GM23338 (cell line): ENCODE results near the gene RUNDC3A. TPM values are rescaled to one million over a fixed set of nuclear protein-coding genes. Genes with fewer than 3 reads are reported as not detected.

Experiments used
- ATAC-seq: fragments of 200-7000 bp; cut with Tn5 transposase; 3 replicates; pipeline ENCODE4 v1.9.1; 2020
- DNase-seq: peaks from one replicate; pipeline ENCODE4 v3.0.0-alpha.2; 2015; ENCODE audit warnings: low spot score
- H2AFZ ChIP-seq: fragments of 200-600 bp; sonication (generic); 2 replicates; pipeline ENCODE4 v1.8.0; 2016; ENCODE audit warnings: antibody characterized with exemption, mild to moderate bottlenecking, moderate library complexity
- H3F3A ChIP-seq: fragments of 200-600 bp; sonication (generic); replicated peaks from 2 replicates; pipeline ENCODE4 v1.8.0; 2017; ENCODE audit warnings: antibody characterized with exemption, mixed run types, low read depth
- H3K27ac ChIP-seq: fragments of 200-600 bp; sonication (generic); 2 replicates; pipeline ENCODE4 v1.6.1; 2016; ENCODE audit warnings: low read depth
- H3K27me3 ChIP-seq: fragments of 200-600 bp; sonication (generic); 2 replicates; pipeline ENCODE4 v1.8.0; 2016; ENCODE audit warnings: mild to moderate bottlenecking, mixed run types, moderate library complexity; ENCODE audit not compliant: insufficient read depth
- H3K36me3 ChIP-seq: fragments of 200-600 bp; sonication (generic); 2 replicates; pipeline ENCODE4 v1.8.0; 2016; ENCODE audit warnings: mild to moderate bottlenecking; ENCODE audit not compliant: insufficient read depth
- H3K4me1 ChIP-seq: fragments of 200-600 bp; sonication (generic); 2 replicates; pipeline ENCODE4 v1.8.0; 2016; ENCODE audit warnings: mild to moderate bottlenecking, moderate library complexity; ENCODE audit not compliant: insufficient read depth
- H3K4me2 ChIP-seq: fragments of 200-600 bp; sonication (generic); 2 replicates; pipeline ENCODE4 v1.7.1; 2017; ENCODE audit warnings: mixed run types
- H3K4me3 ChIP-seq: fragments of 200-600 bp; sonication (generic); 2 replicates; pipeline ENCODE4 v1.6.1; 2016; ENCODE audit warnings: mixed run types
- H3K79me2 ChIP-seq: fragments of 200-600 bp; sonication (generic); replicated peaks from 2 replicates; pipeline ENCODE4 v1.8.0; 2017; ENCODE audit warnings: mild to moderate bottlenecking; ENCODE audit not compliant: insufficient read depth
- H3K9me2 ChIP-seq: fragments of 200-600 bp; sonication (generic); 2 replicates; pipeline ENCODE4 v1.8.0; 2017; ENCODE audit not compliant: insufficient read depth
- H4K20me1 ChIP-seq: fragments of 200-600 bp; sonication (generic); replicated peaks from 2 replicates; pipeline ENCODE4 v1.8.0; 2017; ENCODE audit warnings: mild to moderate bottlenecking; ENCODE audit not compliant: insufficient read depth
- H3K27ac Mint-ChIP-seq: 2 replicates; pipeline ENCODE4 v1.8.0; 2020; ENCODE audit warnings: inconsistent platforms, mild to moderate bottlenecking, moderate library complexity, mixed read lengths
- H3K27me3 Mint-ChIP-seq: 3 replicates; pipeline ENCODE4 v1.8.0; 2022; ENCODE audit warnings: low read depth, mild to moderate bottlenecking, moderate library complexity, mixed read lengths, inconsistent platforms; ENCODE audit not compliant: insufficient read depth, poor library complexity
- H3K36me3 Mint-ChIP-seq: 3 replicates; pipeline ENCODE4 v1.8.0; 2021; ENCODE audit warnings: low read depth, mild to moderate bottlenecking, inconsistent platforms, moderate library complexity, mixed read lengths
- H3K4me1 Mint-ChIP-seq: 3 replicates; pipeline ENCODE4 v1.8.0; 2020; ENCODE audit warnings: mild to moderate bottlenecking, inconsistent platforms, mixed read lengths
- H3K4me3 Mint-ChIP-seq: 3 replicates; pipeline ENCODE4 v1.8.0; 2021; ENCODE audit warnings: moderate library complexity, mild to moderate bottlenecking, inconsistent platforms, mixed read lengths
- H3K9me3 Mint-ChIP-seq: 3 replicates; pipeline ENCODE4 v1.8.0; 2020; ENCODE audit warnings: moderate library complexity, mild to moderate bottlenecking, inconsistent platforms, mixed read lengths
- CREB1 ChIP-seq: fragments of 250-450 bp; sonication (Bioruptor Pico); IDR thresholded peaks from 2 replicates; pipeline ENCODE4 v1.5.0; 2020; ENCODE audit warnings: low read depth, mild to moderate bottlenecking, moderate library complexity
- EZH2 ChIP-seq: fragments of 200-600 bp; sonication (generic); IDR thresholded peaks from one replicate; pipeline ENCODE4 v1.8.0; 2017; ENCODE audit warnings: antibody characterized with exemption, mild to moderate bottlenecking, low read depth; ENCODE audit not compliant: unreplicated experiment
- EZH2phosphoT487 ChIP-seq: fragments of 200-600 bp; sonication (generic); IDR thresholded peaks from one replicate; pipeline ENCODE4 v1.8.1; 2018; ENCODE audit warnings: antibody characterized with exemption; ENCODE audit not compliant: unreplicated experiment
- JUNB ChIP-seq: IDR thresholded peaks from one replicate; pipeline ENCODE4 v1.6.1; 2016; ENCODE audit warnings: antibody characterized with exemption; ENCODE audit not compliant: unreplicated experiment
- NANOG ChIP-seq: IDR thresholded peaks from 2 replicates; pipeline ENCODE4 v1.6.1; 2016; ENCODE audit warnings: antibody characterized with exemption, borderline replicate concordance
- POLR2AphosphoS5 ChIP-seq: IDR thresholded peaks from 2 replicates; pipeline ENCODE4 v1.6.1; 2016; ENCODE audit warnings: antibody characterized with exemption, low read depth
- STAT1 ChIP-seq: IDR thresholded peaks from one replicate; pipeline ENCODE4 v1.6.1; 2016; ENCODE audit warnings: antibody characterized with exemption; ENCODE audit not compliant: unreplicated experiment
- ZNF114 ChIP-seq: fragments of 250-450 bp; sonication (Bioruptor Pico); IDR thresholded peaks from 2 replicates; pipeline ENCODE4 v1.5.0; 2020; ENCODE audit warnings: mild to moderate bottlenecking, moderate library complexity
- ZNF331 ChIP-seq: fragments of 250-450 bp; sonication (Bioruptor Pico); IDR thresholded peaks from 2 replicates; pipeline ENCODE4 v1.5.0; 2020; ENCODE audit warnings: low read depth, mild to moderate bottlenecking, moderate library complexity
- polyA plus RNA-seq: library from polyadenylated mRNA; unstranded; fragments of >200 nt; fragmentation: Nextera tagmentation; extraction: Ambion mirVana; gene quantifications from 2 replicates; pipeline ENCODE4 v1.2.1, GENCODE V29; 2016
- total RNA-seq: library from RNA; depleted of rRNA; stranded (reverse); fragments of >200 nt; shearing (Covaris generic); gene quantifications from 2 replicates; pipeline ENCODE4 v1.2.3, GENCODE V29; 2014
- TF ChIP-seq, protein P1 (sequence below): IDR thresholded peaks from one replicate; pipeline ENCODE4 v1.6.1; 2018; ENCODE audit warnings: antibody characterized with exemption; ENCODE audit not compliant: unreplicated experiment

Gene RUNDC3A
- total and polyA plus RNA-seq, 2 experiments from 2014 or later, result 3.7 to 5.5 TPM

DNA sequence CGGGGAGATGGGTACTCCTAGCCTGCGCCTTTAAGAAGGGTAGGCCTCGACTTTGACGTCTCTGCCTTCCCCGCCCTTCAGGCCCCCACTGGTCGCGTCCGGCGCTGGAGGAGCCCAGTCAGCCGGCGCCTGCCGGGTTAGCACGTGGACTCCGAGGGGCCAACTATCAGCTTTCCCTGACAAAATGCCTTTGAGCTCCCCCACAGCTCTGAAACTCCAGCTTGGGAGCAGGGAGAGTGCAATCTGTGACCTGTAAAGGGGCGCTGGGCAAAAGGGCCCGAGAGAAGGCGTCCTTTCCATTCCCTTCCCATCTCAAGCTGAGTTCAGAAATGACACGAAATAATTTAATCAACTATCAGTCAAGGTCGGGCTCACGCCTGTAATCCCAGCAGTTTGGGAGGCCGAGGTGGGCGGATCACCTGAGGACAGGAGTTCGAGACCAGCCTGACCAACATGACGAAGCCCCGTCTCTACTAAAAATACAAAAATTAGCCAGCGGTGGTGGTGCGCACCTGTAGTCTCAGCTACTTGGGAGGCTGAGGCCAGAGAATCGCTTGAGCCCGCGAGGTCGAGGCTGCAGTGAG lies 18.6 kb downstream of the RUNDC3A start:
- Histone ChIP-seq H3K4me2 (peak overlapping the region; percentile 53; the same call in 1 of the 2 replicates), H3K4me3 (peak overlapping the region; percentile 42; the same call in 1 of the 2 replicates), H3K36me3 (0 out of 2 replicates have a peak, but pooled peaks cover 4% of the 10 kb centered on the region), H2AFZ (no peak overlapping the region), H4K20me1 (no peaks in the 10 kb centered on the region), H3K27ac (no peak overlapping the region), H3F3A (peaks cover 8% of the 10 kb centered on the region; the same call in 1 of the 2 replicates), H3K27me3 (peaks cover 16% of the 10 kb centered on the region), H3K4me1 (no peaks in the 10 kb centered on the region; the same call in 1 of the 2 replicates), H3K79me2 (peaks cover 9% of the 10 kb centered on the region), H3K9me2 (no peaks in the 10 kb centered on the region)
- no peak overlapping the region for H3K27ac Mint-ChIP-seq
- H3K36me3 Mint-ChIP-seq, result peaks cover 7% of the 10 kb centered on the region; the same call in 2 of the 3 replicates
- no peaks in the 10 kb centered on the region for H3K9me3 Mint-ChIP-seq
- peak overlapping the region; percentile 54; the same call in 2 of the 3 replicates for H3K4me3 Mint-ChIP-seq
- DNase-seq (peak; percentile 99), ATAC-seq (peak; percentile 61)
- TF ChIP-seq ZNF331 (CRISPR knock-in tag) (no peak), EZH2 (peak; percentile 14), NANOG (no peak), POLR2AphosphoS5 (no peak; the same call in 1 of the 2 replicates), ZNF114 (CRISPR knock-in tag) (no peak), STAT1 (no peak), JUNB (no peak), CREB1 (peak; percentile 68), EZH2phosphoT487 (no peak)
- TF ChIP-seq, protein P1, sequence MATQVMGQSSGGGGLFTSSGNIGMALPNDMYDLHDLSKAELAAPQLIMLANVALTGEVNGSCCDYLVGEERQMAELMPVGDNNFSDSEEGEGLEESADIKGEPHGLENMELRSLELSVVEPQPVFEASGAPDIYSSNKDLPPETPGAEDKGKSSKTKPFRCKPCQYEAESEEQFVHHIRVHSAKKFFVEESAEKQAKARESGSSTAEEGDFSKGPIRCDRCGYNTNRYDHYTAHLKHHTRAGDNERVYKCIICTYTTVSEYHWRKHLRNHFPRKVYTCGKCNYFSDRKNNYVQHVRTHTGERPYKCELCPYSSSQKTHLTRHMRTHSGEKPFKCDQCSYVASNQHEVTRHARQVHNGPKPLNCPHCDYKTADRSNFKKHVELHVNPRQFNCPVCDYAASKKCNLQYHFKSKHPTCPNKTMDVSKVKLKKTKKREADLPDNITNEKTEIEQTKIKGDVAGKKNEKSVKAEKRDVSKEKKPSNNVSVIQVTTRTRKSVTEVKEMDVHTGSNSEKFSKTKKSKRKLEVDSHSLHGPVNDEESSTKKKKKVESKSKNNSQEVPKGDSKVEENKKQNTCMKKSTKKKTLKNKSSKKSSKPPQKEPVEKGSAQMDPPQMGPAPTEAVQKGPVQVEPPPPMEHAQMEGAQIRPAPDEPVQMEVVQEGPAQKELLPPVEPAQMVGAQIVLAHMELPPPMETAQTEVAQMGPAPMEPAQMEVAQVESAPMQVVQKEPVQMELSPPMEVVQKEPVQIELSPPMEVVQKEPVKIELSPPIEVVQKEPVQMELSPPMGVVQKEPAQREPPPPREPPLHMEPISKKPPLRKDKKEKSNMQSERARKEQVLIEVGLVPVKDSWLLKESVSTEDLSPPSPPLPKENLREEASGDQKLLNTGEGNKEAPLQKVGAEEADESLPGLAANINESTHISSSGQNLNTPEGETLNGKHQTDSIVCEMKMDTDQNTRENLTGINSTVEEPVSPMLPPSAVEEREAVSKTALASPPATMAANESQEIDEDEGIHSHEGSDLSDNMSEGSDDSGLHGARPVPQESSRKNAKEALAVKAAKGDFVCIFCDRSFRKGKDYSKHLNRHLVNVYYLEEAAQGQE, result no peak
- peaks cover 24% of the 10 kb centered on the region for H3K27me3 Mint-ChIP-seq
- H3K4me1 Mint-ChIP-seq, result peaks cover 11% of the 10 kb centered on the region; the same call in 2 of the 3 replicates

- Mint-ChIP-seq H3K4me3 (no peak overlapping the region; the same call in 2 of the 3 replicates), H3K36me3 (peaks cover 3% of the 10 kb centered on the region; the same call in 1 of the 3 replicates), H3K4me1 (peaks cover 11% of the 10 kb centered on the region; the same call in 2 of the 3 replicates), H3K27me3 (peaks cover 26% of the 10 kb centered on the region), H3K9me3 (no peaks in the 10 kb centered on the region), H3K27ac (no peak overlapping the region)
- Histone ChIP-seq H3K27me3 (peaks cover 16% of the 10 kb centered on the region), H2AFZ (no peak overlapping the region), H3K4me2 (no peak overlapping the region), H3K4me3 (no peak overlapping the region), H4K20me1 (no peaks in the 10 kb centered on the region), H3K27ac (no peak overlapping the region), H3K79me2 (peaks cover 9% of the 10 kb centered on the region), H3F3A (peaks cover 8% of the 10 kb centered on the region; the same call in 1 of the 2 replicates), H3K4me1 (no peaks in the 10 kb centered on the region; the same call in 1 of the 2 replicates), H3K36me3 (no peaks in the 10 kb centered on the region), H3K9me2 (no peaks in the 10 kb centered on the region)
- DNase-seq, result no peak
- no peak for ATAC-seq
- TF ChIP-seq ZNF114 (CRISPR knock-in tag) (no peak), NANOG (no peak), CREB1 (no peak), EZH2 (no peak), ZNF331 (CRISPR knock-in tag) (no peak)
Measured at GRCh38 chr17:44327715-44328449, 19.5 kb downstream of the RUNDC3A start.
